Endodermal cell (in vitro differentiated cells): ENCODE measurements around the gene SPATA1. TPM values are rescaled to one million over a fixed set of nuclear protein-coding genes. Genes with fewer than 3 reads are reported as not detected.

Experiments used
- DNase-seq: peaks from one replicate; pipeline ENCODE4 v3.0.0-alpha.2; 2017
- H3K27ac ChIP-seq: 2 replicates; pipeline ENCODE4 v1.5.1; 2013; ENCODE audit warnings: mild to moderate bottlenecking, low read depth, low read length, moderate library complexity
- H3K27me3 ChIP-seq: 2 replicates; pipeline ENCODE4 v1.6.1; 2013; ENCODE audit warnings: mild to moderate bottlenecking, low read length, moderate library complexity; ENCODE audit not compliant: insufficient read depth, control insufficient read depth, poor library complexity, severe bottlenecking
- H3K36me3 ChIP-seq: 2 replicates; pipeline ENCODE4 v1.7.0; 2013; ENCODE audit warnings: mild to moderate bottlenecking, low read length, moderate library complexity; ENCODE audit not compliant: control insufficient read depth, insufficient read depth
- H3K4me1 ChIP-seq: one replicate; pipeline ENCODE4 v1.7.0; 2013; ENCODE audit warnings: low read length; ENCODE audit not compliant: control insufficient read depth, insufficient read depth
- H3K4me3 ChIP-seq: 2 replicates; pipeline ENCODE4 v1.5.1; 2013; ENCODE audit warnings: mild to moderate bottlenecking, low read length, moderate library complexity
- H3K9ac ChIP-seq: 2 replicates; pipeline ENCODE4 v1.6.1; 2013; ENCODE audit warnings: mild to moderate bottlenecking, low read length, moderate library complexity; ENCODE audit not compliant: poor library complexity, severe bottlenecking; ENCODE audit errors: extremely low read depth
- H3K9me3 ChIP-seq: 2 replicates; pipeline ENCODE4 v1.6.1; 2013; ENCODE audit warnings: mild to moderate bottlenecking, low read length, moderate library complexity; ENCODE audit not compliant: control insufficient read depth
- H3K27ac Mint-ChIP-seq: 2 replicates; pipeline ENCODE4 v1.8.0; 2020; ENCODE audit warnings: mixed read lengths
- H3K27me3 Mint-ChIP-seq: 2 replicates; pipeline ENCODE4 v1.8.0; 2021; ENCODE audit warnings: mild to moderate bottlenecking, mixed read lengths; ENCODE audit not compliant: insufficient read depth
- H3K36me3 Mint-ChIP-seq: 2 replicates; pipeline ENCODE4 v1.8.0; 2020; ENCODE audit warnings: low read depth, mixed read lengths
- H3K4me1 Mint-ChIP-seq: 2 replicates; pipeline ENCODE4 v1.8.0; 2020; ENCODE audit warnings: mixed read lengths
- H3K4me3 Mint-ChIP-seq: 2 replicates; pipeline ENCODE4 v1.8.0; 2020; ENCODE audit warnings: mild to moderate bottlenecking, moderate library complexity, mixed read lengths
- H3K9me3 Mint-ChIP-seq: 2 replicates; pipeline ENCODE4 v1.8.0; 2020; ENCODE audit warnings: mild to moderate bottlenecking, mixed read lengths
- CTCF ChIP-seq: fragments of 200-600 bp; sonication (generic); conservative IDR thresholded peaks from 2 replicates; pipeline ENCODE4 v1.5.0; 2021; ENCODE audit warnings: antibody characterized with exemption, mild to moderate bottlenecking
- WGBS, 2 experiments: methylation state at CpG; one replicate each; pipeline versions ENCODE4 v1.1.5 to v1.1.7; 2013; ENCODE audit warnings: missing lambda C conversion rate in 2 of 2, mixed read lengths in 1 of 2; ENCODE audit not compliant: insufficient coverage in 1 of 2, insufficient read length in 1 of 2; 5-methylcytosine and 5-hydroxymethylcytosine counted together
- total RNA-seq, 2 donors: library from RNA; stranded (reverse); fragmentation: NEBNext Ultra II Directional in 1 of 2; extraction: Animal tissue kit (Norgen Biotek cat#: 25700) in 1 of 2; gene quantifications; 2 replicates in 1 of 2; 3 replicates in 1 of 2; pipeline ENCODE4 v1.2.1, GENCODE V29; 2021

Gene SPATA1
- total RNA-seq, 2 donors from 2014 or later: 0.55 to 1.6 TPM

GRCh38 chr1:84508510-84508909 is 2.3 kb downstream of the SPATA1 start:
- H3K36me3 Mint-ChIP-seq: peaks cover 6% of the 10 kb centered on the region
- no peak overlapping the region for H3K27ac ChIP-seq
- peaks cover 12% of the 10 kb centered on the region for H3K9me3 Mint-ChIP-seq
- no peak overlapping the region for H3K4me3 Mint-ChIP-seq
- H3K36me3 ChIP-seq: peaks cover 1% of the 10 kb centered on the region
- H3K4me3 ChIP-seq: no peak overlapping the region
- no peak for TF ChIP-seq CTCF
- H3K9me3 ChIP-seq: peaks cover 16% of the 10 kb centered on the region
- WGBS, 2 experiments: 100% methylated on average over 1 of the region's 1 CpG; no CpG with 5 or more reads in 1 of the 2 experiments
- DNase-seq: no peak
- peaks cover 2% of the 10 kb centered on the region for H3K27me3 Mint-ChIP-seq
- no peak overlapping the region for H3K27ac Mint-ChIP-seq
- no peaks in the 10 kb centered on the region for H3K4me1 ChIP-seq
- H3K9ac ChIP-seq: no peak overlapping the region
- peaks cover 15% of the 10 kb centered on the region for H3K4me1 Mint-ChIP-seq
- no peaks in the 10 kb centered on the region for H3K27me3 ChIP-seq

- no peaks in the 10 kb centered on the region for H3K4me1 ChIP-seq
- H3K27me3 ChIP-seq: no peaks in the 10 kb centered on the region
- H3K4me1 Mint-ChIP-seq: peaks cover 10% of the 10 kb centered on the region
- H3K27ac ChIP-seq: no peak overlapping the region
- no peak for DNase-seq
- peaks cover 12% of the 10 kb centered on the region for H3K9me3 Mint-ChIP-seq
- WGBS, 2 experiments: 94 to 97% methylated on average over 4 of the region's 4 CpGs
- peaks cover 16% of the 10 kb centered on the region for H3K9me3 ChIP-seq
- no peak overlapping the region for H3K4me3 Mint-ChIP-seq
- peaks cover 2% of the 10 kb centered on the region for H3K27me3 Mint-ChIP-seq
- no peak for TF ChIP-seq CTCF
- no peak overlapping the region for H3K9ac ChIP-seq
- no peak overlapping the region for H3K27ac Mint-ChIP-seq
- no peaks in the 10 kb centered on the region for H3K36me3 ChIP-seq
- peaks cover 6% of the 10 kb centered on the region for H3K36me3 Mint-ChIP-seq
- no peak overlapping the region for H3K4me3 ChIP-seq
Measured at GRCh38 chr1:84509029-84509428, 2.8 kb downstream of the SPATA1 start.

GRCh38 chr1:84510165-84510564 is 4.0 kb downstream of the SPATA1 start:
- H3K27me3 Mint-ChIP-seq: peaks cover 2% of the 10 kb centered on the region
- Histone ChIP-seq H3K36me3 (no peaks in the 10 kb centered on the region), H3K4me3 (no peak overlapping the region), H3K27me3 (no peaks in the 10 kb centered on the region), H3K27ac (no peak overlapping the region), H3K4me1 (no peaks in the 10 kb centered on the region), H3K9ac (no peak overlapping the region), H3K9me3 (peaks cover 16% of the 10 kb centered on the region)
- H3K9me3 Mint-ChIP-seq: peaks cover 12% of the 10 kb centered on the region
- H3K4me3 Mint-ChIP-seq: no peak overlapping the region
- DNase-seq: no peak
- H3K4me1 Mint-ChIP-seq: no peaks in the 10 kb centered on the region
- no peak overlapping the region for H3K27ac Mint-ChIP-seq
- no peak for TF ChIP-seq CTCF
- 71 to 83% methylated on average over 1 to 2 of the region's 2 CpGs for WGBS, 2 experiments
- H3K36me3 Mint-ChIP-seq: peaks cover 6% of the 10 kb centered on the region
